A549 (cell line): ENCODE data around the gene DSEL. TPM values are rescaled to one million over a fixed set of nuclear protein-coding genes. Genes with fewer than 3 reads are reported as not detected.

Source experiments
- ATAC-seq, 2 experiments: fragments of 200-7000 bp in 1 of 2; fragments of >200 bp in 1 of 2; cut with Nextera tagmentation in 1 of 2; cut with Tn5 transposase in 1 of 2; 3 replicates each; pipeline versions ENCODE4 v1.8.0 to v1.9.1; 2018 to 2020; ENCODE audit warnings: mild to moderate bottlenecking in 1 of 2, moderate library complexity in 1 of 2
- CTCF ChIA-PET: fragments of 300-600 bp; sonication (Branson Sonifier 250); formaldehyde crosslinking; extraction: SDS; loops from one replicate; lab custom pipeline; 2021; ENCODE audit warnings: antibody characterized with exemption, inconsistent platforms; lab: Yijun Ruan, JAX
- POLR2A ChIA-PET: fragments of 350-600 bp; formaldehyde crosslinking; extraction: SDS; loops from one replicate; lab custom pipeline; 2021; ENCODE audit warnings: antibody characterized with exemption, inconsistent platforms; lab: Yijun Ruan, JAX
- DNase-seq, 2 experiments: peaks; one replicate each; pipeline versions ENCODE4 v3.0.0 to v3.0.0-alpha.2; 2011 to 2016; ENCODE audit warnings: low read depth in 1 of 2, low spot score in 1 of 2
- FAIRE-seq: peaks from 2 replicates; lab custom pipeline; 2011; peaks lifted over from hg19 to GRCh38; lab: Jason Lieb, UNC
- H3K27ac ChIP-seq, 2 experiments: fragments of >200 bp; sonication (Bioruptor Twin); formaldehyde crosslinking; 3 replicates each; pipeline ENCODE4 v1.5.1; 2016 to 2017
- H3K4me1 ChIP-seq: fragments of >200 bp; sonication (Bioruptor Twin); formaldehyde crosslinking; 3 replicates; pipeline ENCODE4 v1.6.1; 2016
- H3K4me2 ChIP-seq: fragments of >200 bp; sonication (Bioruptor Twin); formaldehyde crosslinking; 3 replicates; pipeline ENCODE4 v1.6.1; 2016
- H3K4me3 ChIP-seq: fragments of >200 bp; sonication (Bioruptor Twin); formaldehyde crosslinking; 3 replicates; pipeline ENCODE4 v1.5.1; 2016
- H3K9me3 ChIP-seq: fragments of >200 bp; sonication (Bioruptor Twin); formaldehyde crosslinking; 3 replicates; pipeline ENCODE4 v1.6.1; 2016
- E2F6 ChIP-seq: IDR thresholded peaks from 2 replicates; pipeline ENCODE4 v1.6.1; 2012; ENCODE audit warnings: low read depth, borderline replicate concordance
- ELK1 ChIP-seq: fragments of 150-350 bp; IDR thresholded peaks from 2 replicates; pipeline ENCODE4 v1.6.1; 2014; ENCODE audit warnings: low read depth, mild to moderate bottlenecking, low read length
- EP300 ChIP-seq, 2 experiments: fragments of >200 bp; sonication (Bioruptor Twin); formaldehyde crosslinking; IDR thresholded peaks; 2 replicates in 1 of 2; 3 replicates in 1 of 2; pipeline ENCODE4 v1.6.1; 2016 to 2017
- ESRRA ChIP-seq: fragments of 150-350 bp; IDR thresholded peaks from 2 replicates; pipeline ENCODE4 v1.6.1; 2014; ENCODE audit warnings: mild to moderate bottlenecking, low read length, borderline replicate concordance
- FOSL2 ChIP-seq, 2 experiments: fragments of 450-650 bp in 1 of 2; fragments of >200 bp in 1 of 2; sonication (Bioruptor Twin) in 1 of 2; formaldehyde crosslinking; IDR thresholded peaks; 2 replicates each; pipeline versions ENCODE4 v1.5.0 to v1.6.1; 2016 to 2020; ENCODE audit warnings: mild to moderate bottlenecking in 1 of 2, moderate library complexity in 1 of 2
- HEYL ChIP-seq: fragments of 250-450 bp; sonication (Bioruptor Pico); IDR thresholded peaks from 2 replicates; pipeline ENCODE4 v1.8.0; 2021; ENCODE audit warnings: mild to moderate bottlenecking, moderate library complexity
- HMGXB4 ChIP-seq: fragments of 250-450 bp; sonication (Bioruptor Pico); IDR thresholded peaks from 2 replicates; pipeline ENCODE4 v1.5.0; 2021; ENCODE audit warnings: mild to moderate bottlenecking, moderate library complexity, borderline replicate concordance
- HOXA7 ChIP-seq: fragments of 250-450 bp; sonication (Bioruptor Pico); IDR thresholded peaks from 2 replicates; pipeline ENCODE4 v1.5.0; 2020; ENCODE audit warnings: mild to moderate bottlenecking, moderate library complexity
- KDM1A ChIP-seq: fragments of 200-600 bp; sonication (generic); IDR thresholded peaks from 2 replicates; pipeline ENCODE4 v1.6.1; 2016; ENCODE audit warnings: low read depth, mild to moderate bottlenecking
- MAX ChIP-seq: IDR thresholded peaks from 2 replicates; pipeline ENCODE4 v1.6.1; 2012
- MAZ ChIP-seq: fragments of 150-350 bp; IDR thresholded peaks from 2 replicates; pipeline ENCODE4 v1.6.1; 2014; ENCODE audit warnings: antibody characterized with exemption, low read depth, low read length, borderline replicate concordance
- NR3C1 ChIP-seq: fragments of >200 bp; sonication (Bioruptor Twin); formaldehyde crosslinking; IDR thresholded peaks from 3 replicates; pipeline ENCODE4 v1.6.1; 2017
- PBX3 ChIP-seq: IDR thresholded peaks from 2 replicates; pipeline ENCODE4 v1.6.1; 2012
- RAD21 ChIP-seq, 2 experiments: fragments of >200 bp in 1 of 2; sonication (Bioruptor Twin) in 1 of 2; formaldehyde crosslinking in 1 of 2; IDR thresholded peaks in 1 of 2; conservative IDR thresholded peaks in 1 of 2; 2 replicates in 1 of 2; 3 replicates in 1 of 2; pipeline ENCODE4 v1.6.1; 2012 to 2018; ENCODE audit warnings: inconsistent platforms in 1 of 2
- RCOR1 ChIP-seq: fragments of 150-350 bp; IDR thresholded peaks from 2 replicates; pipeline ENCODE4 v1.6.1; 2014; ENCODE audit warnings: antibody characterized with exemption, low read length, low read depth
- RNF2 ChIP-seq: fragments of 200-600 bp; sonication (generic); IDR thresholded peaks from 2 replicates; pipeline ENCODE4 v1.6.1; 2016; ENCODE audit warnings: low read depth, mild to moderate bottlenecking, antibody characterized with exemption, moderate library complexity, borderline replicate concordance
- SMC3 ChIP-seq: fragments of >200 bp; sonication (Bioruptor Twin); formaldehyde crosslinking; IDR thresholded peaks from 3 replicates; pipeline ENCODE4 v1.6.1; 2018; ENCODE audit warnings: inconsistent platforms
- SREBF2 ChIP-seq: fragments of 450-650 bp; IDR thresholded peaks from 2 replicates; pipeline ENCODE4 v1.6.1; 2014; ENCODE audit warnings: mild to moderate bottlenecking, moderate library complexity
- TFCP2L1 ChIP-seq: fragments of 250-450 bp; sonication (Bioruptor Pico); IDR thresholded peaks from 2 replicates; pipeline ENCODE4 v1.5.0; 2021; ENCODE audit warnings: mild to moderate bottlenecking
- ZSCAN20 ChIP-seq: fragments of 250-450 bp; sonication (Bioruptor Pico); IDR thresholded peaks from 2 replicates; pipeline ENCODE4 v1.8.0; 2022; ENCODE audit warnings: mild to moderate bottlenecking, moderate library complexity
- WGBS: methylation state at CpG from one replicate; pipeline ENCODE4 v1.1.6; 2017; ENCODE audit errors: missing lambda C conversion rate; 5-methylcytosine and 5-hydroxymethylcytosine counted together
- polyA plus RNA-seq, 4 experiments: library from polyadenylated mRNA; depleted of rRNA in 3 of 4; stranded (reverse); fragments of >200 nt; fragmentation: RNase III in 1 of 4; extraction: RNeasy Plus Mini Kit Qiagen cat#74134 plus additional on column Dnase treatment in 1 of 4; gene quantifications; 2 replicates in 3 of 4; 3 replicates in 1 of 4; pipeline ENCODE4 v1.2.3, GENCODE V29; 2011 to 2017

The DSEL gene
- polyA plus RNA-seq, 2 of the 4 experiments (the other 2 are of a cell fraction) = 0.21 to 0.34 TPM

- WGBS = no CpG with 5 or more reads among the region's 1 CpG
- FAIRE-seq (no peak), ATAC-seq (no peak)
- H3K9me3 ChIP-seq = no peaks in the 10 kb centered on the region
- CTCF ChIA-PET = no interaction called here
- no peak overlapping the region for H3K4me2 ChIP-seq
- no peak for TF ChIP-seq MAX
- TF ChIP-seq KDM1A = no peak
- no peak for TF ChIP-seq HOXA7 (CRISPR knock-in tag)
- TF ChIP-seq ESRRA = no peak
- no peak for TF ChIP-seq NR3C1
- no peak for TF ChIP-seq SREBF2
- TF ChIP-seq ELK1 = no peak
- no peak for TF ChIP-seq TFCP2L1 (CRISPR knock-in tag)
- no peak for TF ChIP-seq E2F6
- TF ChIP-seq FOSL2 (IDR thresholded peaks at IDR 0.05) = no peak
- TF ChIP-seq FOSL2 (CRISPR knock-in tag; IDR thresholded peaks at IDR 0.05) = no peak
- TF ChIP-seq HEYL (CRISPR knock-in tag) = no peak
- no peak for TF ChIP-seq MAZ
- TF ChIP-seq EP300 (IDR thresholded peaks at IDR 0.05) = no peak
- TF ChIP-seq RCOR1 = no peak
- TF ChIP-seq HMGXB4 (CRISPR knock-in tag) = no peak
- no peak for TF ChIP-seq ZSCAN20 (CRISPR knock-in tag)
- TF ChIP-seq, all 56 proteins: peak for 0
- no peak for DNase-seq
- POLR2A ChIA-PET = no interaction called here
- no peaks in the 10 kb centered on the region for H3K4me1 ChIP-seq
- H3K4me3 ChIP-seq = no peak overlapping the region
- H3K27ac ChIP-seq = no peak overlapping the region
Measured at GRCh38 chr18:67464499-67464898, 52.0 kb downstream of the DSEL start.

- Histone ChIP-seq H3K4me1 (no peaks in the 10 kb centered on the region), H3K4me2 (no peak overlapping the region), H3K9me3 (no peaks in the 10 kb centered on the region), H3K4me3 (no peak overlapping the region), H3K27ac (no peak overlapping the region)
- 42% methylated on average over 2 of the region's 2 CpGs for WGBS
- ChIA-PET CTCF (no interaction called here), POLR2A (no interaction called here)
- DNase-seq (peak in 1 of 2 experiments; percentile 3), ATAC-seq (no peak), FAIRE-seq (no peak)
- no peak for TF ChIP-seq ZSCAN20 (CRISPR knock-in tag)
- TF ChIP-seq MAX = no peak
- no peak for TF ChIP-seq SMC3
- no peak for TF ChIP-seq PBX3
- no peak for TF ChIP-seq ELK1
- TF ChIP-seq RNF2 = no peak
- TF ChIP-seq RAD21 (conservative IDR thresholded peaks at IDR 0.05 in 1 of 2, IDR thresholded peaks at IDR 0.05 in 1 of 2) = no peak
Measured at GRCh38 chr18:67463829-67464228, 52.7 kb downstream of the DSEL start.
